ENCODE measurements around the gene WDFY3.

Gene WDFY3

DNA sequence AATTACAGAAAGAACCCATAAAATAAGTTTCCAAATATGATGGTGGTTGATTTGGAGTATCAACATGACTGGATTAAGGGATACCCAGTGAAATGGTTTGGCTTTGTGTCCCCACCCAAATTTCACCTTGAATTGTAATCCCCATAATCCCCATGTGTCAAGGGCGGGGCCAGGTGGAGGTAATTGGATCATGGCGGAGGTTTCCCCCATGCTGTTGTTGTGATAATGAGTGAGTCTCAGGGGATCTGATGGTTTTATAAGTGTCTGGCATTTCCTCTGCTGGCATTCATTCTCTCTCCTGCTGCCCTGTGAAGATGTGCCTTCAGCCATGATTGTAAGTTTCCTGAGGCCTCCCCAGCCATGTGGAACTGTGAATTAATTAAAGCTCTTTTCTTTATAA, 39.1 kb downstream of the WDFY3 start:
- ATAC-seq (no peak), DNase-seq (ENCODE audit: low spot score in 2 of 2) (no peak)
- peaks cover 4% of the 10 kb centered on the region for H3K9me3 Mint-ChIP-seq
- no peaks in the 10 kb centered on the region for H3K4me1 Mint-ChIP-seq
- no peak overlapping the region for H3K27ac Mint-ChIP-seq
- H3K4me3 Mint-ChIP-seq, result no peak overlapping the region
- no peaks in the 10 kb centered on the region for H3K36me3 Mint-ChIP-seq

DNA sequence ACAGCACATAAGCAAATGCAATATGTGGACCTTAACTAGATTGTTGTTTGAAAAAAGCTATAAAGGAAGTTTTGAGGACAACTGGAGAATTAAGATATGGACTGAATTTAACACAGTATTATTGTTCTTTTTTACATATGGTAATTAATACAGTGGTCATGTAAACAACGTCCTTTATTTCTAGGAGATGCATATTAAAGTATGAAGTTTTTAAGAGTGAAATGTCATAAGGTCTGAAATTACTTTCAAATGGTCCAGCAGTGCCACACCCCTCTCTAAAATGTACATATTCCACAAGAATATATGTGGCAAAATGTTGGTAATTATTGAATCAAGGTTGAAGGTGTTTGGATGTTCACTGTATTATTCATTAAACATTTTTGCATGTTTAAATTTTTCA, 40.9 kb downstream of the WDFY3 start:
- H3K27ac Mint-ChIP-seq, result no peak overlapping the region
- H3K36me3 Mint-ChIP-seq, result no peaks in the 10 kb centered on the region
- no peaks in the 10 kb centered on the region for H3K4me1 Mint-ChIP-seq
- H3K4me3 Mint-ChIP-seq, result no peak overlapping the region
- peaks cover 4% of the 10 kb centered on the region for H3K9me3 Mint-ChIP-seq
- no peak for DNase-seq (ENCODE audit: low spot score in 2 of 2)
- ATAC-seq, result no peak

DNA sequence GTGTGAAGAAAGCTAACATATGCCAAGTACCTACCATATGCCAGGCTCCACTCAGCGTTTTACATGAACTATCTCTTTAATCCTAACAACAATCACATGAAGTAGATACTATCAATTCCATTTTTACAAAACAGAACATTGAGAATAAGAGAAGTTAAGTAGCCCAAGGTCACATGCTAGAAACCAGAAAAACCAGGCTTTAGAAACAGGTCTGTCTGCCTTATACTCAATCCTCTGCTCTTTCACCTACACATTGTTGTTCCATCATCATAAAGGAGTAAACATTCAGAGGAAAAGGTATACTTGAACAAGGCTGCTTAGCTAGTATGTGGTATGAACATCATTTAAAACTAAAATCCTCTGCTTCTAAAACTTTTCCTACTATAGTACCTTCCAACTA, 42.1 kb downstream of the WDFY3 start:
- H3K36me3 Mint-ChIP-seq, result no peaks in the 10 kb centered on the region
- no peaks in the 10 kb centered on the region for H3K4me1 Mint-ChIP-seq
- H3K4me3 Mint-ChIP-seq, result no peak overlapping the region
- H3K9me3 Mint-ChIP-seq, result peaks cover 4% of the 10 kb centered on the region
- ATAC-seq, result no peak
- H3K27ac Mint-ChIP-seq, result no peak overlapping the region
- no peak for DNase-seq (ENCODE audit: low spot score in 2 of 2)

DNA sequence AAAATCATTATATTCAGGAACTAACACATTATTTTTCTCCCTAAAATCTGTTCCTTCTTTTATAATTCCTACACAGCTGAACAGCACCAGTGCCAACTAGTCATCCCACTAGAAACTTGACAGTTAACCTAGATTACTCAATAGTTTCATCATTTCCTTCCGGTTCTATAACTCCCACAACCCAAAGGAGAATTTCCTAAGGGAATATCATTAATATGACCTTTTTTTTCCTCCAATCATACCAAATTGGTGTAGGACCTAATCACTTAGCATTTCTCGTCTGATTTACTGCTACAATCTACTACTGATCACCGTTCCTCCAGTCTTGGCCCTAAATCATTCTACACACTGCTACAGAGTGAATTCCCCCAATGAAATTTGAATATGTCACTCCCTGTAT, 45.9 kb downstream of the WDFY3 start:
- no peak for ATAC-seq
- H3K27ac Mint-ChIP-seq, result no peak overlapping the region
- H3K36me3 Mint-ChIP-seq, result no peaks in the 10 kb centered on the region
- H3K4me3 Mint-ChIP-seq, result no peak overlapping the region
- DNase-seq (ENCODE audit: low spot score in 2 of 2), result no peak
- no peaks in the 10 kb centered on the region for H3K4me1 Mint-ChIP-seq
- H3K9me3 Mint-ChIP-seq, result peaks cover 4% of the 10 kb centered on the region

DNA sequence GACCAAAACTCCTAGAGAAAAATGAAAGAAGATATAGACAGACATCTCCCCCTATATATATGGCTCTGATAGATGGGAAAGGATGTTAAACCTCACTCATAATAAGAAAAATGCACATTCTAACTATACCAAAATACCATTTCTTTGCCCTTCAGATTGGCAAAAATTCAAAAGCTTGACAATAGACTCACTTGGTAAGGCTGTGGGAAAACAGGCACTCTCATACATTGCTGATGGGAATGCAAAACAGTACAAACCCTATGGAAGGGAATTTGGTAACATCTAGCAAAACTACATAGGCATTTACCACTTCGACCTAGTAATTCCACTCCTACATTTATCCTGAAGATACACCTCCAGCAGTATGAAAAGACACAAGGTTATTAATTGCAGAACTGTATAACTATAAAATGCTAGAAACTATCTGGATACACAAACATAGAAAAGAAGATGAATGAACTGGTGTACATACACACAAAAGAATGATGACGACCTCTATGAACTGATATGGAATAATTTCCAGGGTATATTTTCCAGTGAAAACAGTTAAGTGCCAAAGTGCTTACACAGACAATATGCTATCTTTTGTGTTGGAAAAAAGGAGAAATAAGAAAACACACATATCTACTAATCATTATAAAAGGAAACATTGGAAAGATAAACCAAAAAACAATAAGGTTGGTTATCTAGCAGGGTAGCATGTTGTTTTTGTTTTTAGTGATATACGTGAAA, 48.5 kb downstream of the WDFY3 start:
- H3K9me3 Mint-ChIP-seq, result no peaks in the 10 kb centered on the region
- ATAC-seq (no peak), DNase-seq (ENCODE audit: low spot score in 2 of 2) (no peak)
- H3K4me1 Mint-ChIP-seq, result no peaks in the 10 kb centered on the region
- H3K36me3 Mint-ChIP-seq, result no peaks in the 10 kb centered on the region
- H3K27ac Mint-ChIP-seq, result no peak overlapping the region
- no peak overlapping the region for H3K4me3 Mint-ChIP-seq

DNA sequence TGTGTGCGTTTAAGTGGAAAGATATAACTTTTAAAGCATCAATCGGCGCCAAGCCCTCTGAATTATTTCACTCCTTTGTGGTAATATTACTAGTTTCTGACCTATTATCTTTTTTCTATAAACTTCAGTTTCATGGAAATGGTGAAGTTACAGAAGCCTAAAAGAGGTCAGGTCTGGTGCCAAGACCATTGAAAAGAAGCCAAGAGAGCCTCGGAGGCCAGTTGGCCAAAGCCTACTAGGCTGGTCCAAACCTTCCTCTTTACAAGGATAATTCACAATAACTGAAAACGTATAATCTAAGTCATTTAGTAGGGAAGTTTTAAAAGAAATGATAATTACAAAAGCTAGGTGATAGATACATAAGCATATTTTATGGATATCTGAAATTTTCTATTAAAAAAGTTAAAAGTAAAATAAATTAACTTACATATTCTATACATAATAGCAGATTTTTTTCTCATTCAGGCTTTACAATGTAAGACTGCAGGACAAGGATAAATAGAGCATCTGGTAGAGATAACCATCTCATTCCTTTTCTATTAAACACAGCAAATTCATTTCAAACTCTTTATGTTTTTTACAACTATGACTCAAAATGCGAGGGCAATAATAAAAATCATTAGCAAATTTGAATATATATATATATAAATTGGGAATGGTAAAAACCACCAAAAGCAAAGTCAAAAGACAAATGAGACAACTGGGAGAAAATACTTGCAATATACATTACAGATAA, 49.2 kb downstream of the WDFY3 start:
- ATAC-seq, result no peak
- no peak for DNase-seq (ENCODE audit: low spot score in 2 of 2)
- Mint-ChIP-seq H3K4me1 (no peaks in the 10 kb centered on the region), H3K9me3 (no peaks in the 10 kb centered on the region), H3K36me3 (no peaks in the 10 kb centered on the region), H3K4me3 (no peak overlapping the region), H3K27ac (no peak overlapping the region)

- DNase-seq (ENCODE audit: low spot score in 2 of 2) (no peak), ATAC-seq (no peak)
- Mint-ChIP-seq H3K36me3 (no peaks in the 10 kb centered on the region), H3K27ac (no peak overlapping the region), H3K4me3 (no peak overlapping the region), H3K9me3 (no peaks in the 10 kb centered on the region), H3K4me1 (no peaks in the 10 kb centered on the region)
Measured at GRCh38 chr4:84916227-84916626, 50.3 kb downstream of the WDFY3 start.

DNA sequence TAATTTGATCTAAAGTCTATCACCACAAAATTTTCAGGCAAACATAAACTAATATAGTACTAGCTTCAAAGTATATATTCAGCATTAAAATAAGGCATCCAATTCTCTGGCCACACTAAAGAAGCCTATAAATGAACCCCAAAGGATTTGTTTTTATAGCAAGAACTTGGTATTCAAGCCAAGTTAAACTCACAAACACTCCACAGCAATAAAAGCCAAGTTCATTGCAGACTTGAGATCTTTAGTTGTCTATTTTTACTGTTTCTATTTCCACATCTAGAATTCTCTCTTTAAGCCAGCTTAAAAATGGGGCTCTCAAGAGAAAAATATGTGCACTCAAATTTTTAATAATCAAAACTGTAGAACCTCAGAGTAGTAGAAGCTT, 51.1 kb downstream of the WDFY3 start:
- ATAC-seq (no peak), DNase-seq (ENCODE audit: low spot score in 2 of 2) (no peak)
- H3K27ac Mint-ChIP-seq, result no peak overlapping the region
- H3K9me3 Mint-ChIP-seq, result no peaks in the 10 kb centered on the region
- no peaks in the 10 kb centered on the region for H3K4me1 Mint-ChIP-seq
- no peaks in the 10 kb centered on the region for H3K36me3 Mint-ChIP-seq
- no peak overlapping the region for H3K4me3 Mint-ChIP-seq

DNA sequence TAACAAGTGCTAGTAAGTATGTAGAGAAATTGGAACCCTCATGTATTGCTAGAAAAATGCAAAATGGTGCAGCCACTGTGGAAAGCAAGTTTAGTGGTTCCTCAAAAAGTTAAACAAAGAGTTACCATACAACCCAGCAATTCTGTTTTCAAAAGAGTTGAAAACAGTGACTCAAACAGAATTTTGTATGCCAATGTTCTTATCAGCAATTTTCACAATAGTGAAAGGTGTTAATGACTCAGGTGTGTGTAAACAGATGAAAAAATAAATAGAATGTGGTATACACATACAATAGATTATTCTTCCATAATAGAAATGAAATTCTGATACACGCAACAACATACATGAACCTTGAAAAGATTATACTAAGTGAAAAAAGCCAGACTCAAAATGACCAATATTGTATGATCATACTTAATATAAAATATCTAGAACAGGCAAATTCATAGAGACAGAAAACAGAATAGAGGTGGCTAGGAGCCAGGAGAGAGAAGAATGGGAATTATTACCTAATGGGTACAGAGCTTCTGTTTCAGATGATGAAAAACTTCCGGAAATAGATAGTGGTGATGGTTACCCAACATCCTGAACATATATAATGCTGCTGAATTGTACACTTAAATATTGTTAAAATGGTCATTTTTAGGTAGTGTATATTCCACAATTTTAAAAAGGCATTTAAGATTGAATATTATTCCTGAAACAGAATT, 51.6 kb downstream of the WDFY3 start:
- DNase-seq (ENCODE audit: low spot score in 2 of 2) (no peak), ATAC-seq (no peak)
- Mint-ChIP-seq H3K36me3 (no peaks in the 10 kb centered on the region), H3K4me3 (no peak overlapping the region), H3K9me3 (no peaks in the 10 kb centered on the region), H3K4me1 (no peaks in the 10 kb centered on the region), H3K27ac (no peak overlapping the region)

DNA sequence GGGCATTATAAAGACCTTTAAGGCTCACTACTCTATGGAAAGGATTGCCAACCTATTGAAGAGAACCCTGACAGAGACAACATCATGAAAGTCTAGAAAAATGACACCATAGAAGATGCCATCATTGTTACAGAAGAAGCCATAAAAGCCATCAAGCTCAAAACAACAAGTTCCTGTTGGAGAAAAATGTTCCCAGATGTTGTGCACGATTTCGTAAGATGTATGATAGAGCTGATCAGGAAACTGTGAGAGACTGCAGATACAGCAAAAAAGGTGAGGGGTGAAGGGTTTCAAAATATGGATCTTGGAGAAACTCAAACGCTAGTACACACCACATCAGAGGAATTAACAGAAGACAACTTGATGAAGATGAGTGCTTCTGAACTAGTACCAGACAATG, 53.3 kb downstream of the WDFY3 start:
- DNase-seq (ENCODE audit: low spot score in 2 of 2) (no peak), ATAC-seq (no peak)
- Mint-ChIP-seq H3K4me1 (no peaks in the 10 kb centered on the region), H3K9me3 (no peaks in the 10 kb centered on the region), H3K27ac (no peak overlapping the region), H3K4me3 (no peak overlapping the region), H3K36me3 (no peaks in the 10 kb centered on the region)

- H3K9me3 Mint-ChIP-seq, result peaks cover under 1% of the 10 kb centered on the region
- H3K4me1 Mint-ChIP-seq, result no peaks in the 10 kb centered on the region
- no peak overlapping the region for H3K27ac Mint-ChIP-seq
- DNase-seq (ENCODE audit: low spot score in 2 of 2) (no peak), ATAC-seq (no peak)
- H3K4me3 Mint-ChIP-seq, result no peak overlapping the region
- H3K36me3 Mint-ChIP-seq, result no peaks in the 10 kb centered on the region
Measured at GRCh38 chr4:84912741-84913140, 53.7 kb downstream of the WDFY3 start.

DNA sequence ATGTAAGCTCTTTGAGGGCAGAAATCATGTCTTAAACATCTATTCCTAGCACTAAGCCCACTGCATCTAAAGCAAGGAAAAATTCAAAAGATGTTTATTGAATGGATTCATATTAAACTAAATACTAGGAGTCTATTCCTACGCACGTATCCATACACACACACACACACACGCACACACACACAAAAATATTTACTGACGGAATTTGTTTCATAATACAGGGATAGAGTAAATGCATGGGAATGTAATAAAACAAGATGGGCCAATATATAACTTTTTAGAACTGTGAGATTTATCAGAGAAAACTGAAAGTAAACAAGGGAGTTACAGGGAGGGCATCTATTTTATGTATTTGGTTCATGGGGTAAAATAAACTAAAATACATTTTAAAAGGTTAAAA, 57.6 kb downstream of the WDFY3 start:
- Mint-ChIP-seq H3K9me3 (peaks cover 11% of the 10 kb centered on the region), H3K4me1 (no peaks in the 10 kb centered on the region), H3K36me3 (no peaks in the 10 kb centered on the region), H3K27ac (no peak overlapping the region), H3K4me3 (no peak overlapping the region)
- ATAC-seq (no peak), DNase-seq (ENCODE audit: low spot score in 2 of 2) (no peak)

DNA sequence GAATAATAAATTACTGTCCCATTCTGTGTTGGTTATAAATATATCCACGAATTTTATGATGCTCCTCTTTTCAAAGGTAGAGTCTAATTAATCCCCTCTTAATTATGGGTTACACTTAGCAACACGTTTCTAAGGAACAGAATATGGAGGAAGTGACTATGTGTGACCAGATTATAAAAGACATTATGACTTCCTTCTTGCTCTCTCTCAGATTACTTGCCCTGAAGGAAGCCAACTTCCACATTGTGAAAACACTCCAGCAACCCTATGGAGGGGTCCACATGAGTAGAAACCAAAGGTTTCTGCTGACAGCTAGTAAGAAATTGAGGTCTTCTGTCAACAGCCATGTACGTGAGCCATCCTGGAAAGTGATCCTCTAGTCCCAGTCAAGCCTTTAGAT, 59.3 kb downstream of the WDFY3 start:
- no peaks in the 10 kb centered on the region for H3K36me3 Mint-ChIP-seq
- DNase-seq (ENCODE audit: low spot score in 2 of 2) (no peak), ATAC-seq (no peak)
- H3K27ac Mint-ChIP-seq, result no peak overlapping the region
- H3K4me1 Mint-ChIP-seq, result no peaks in the 10 kb centered on the region
- H3K9me3 Mint-ChIP-seq, result peaks cover 14% of the 10 kb centered on the region
- no peak overlapping the region for H3K4me3 Mint-ChIP-seq

GRCh38 chr4:84905646-84906045, 60.8 kb downstream of the WDFY3 start:
- no peaks in the 10 kb centered on the region for H3K4me1 Mint-ChIP-seq
- H3K36me3 Mint-ChIP-seq, result no peaks in the 10 kb centered on the region
- ATAC-seq (no peak), DNase-seq (ENCODE audit: low spot score in 2 of 2) (no peak)
- H3K27ac Mint-ChIP-seq, result no peak overlapping the region
- H3K4me3 Mint-ChIP-seq, result no peak overlapping the region
- peaks cover 14% of the 10 kb centered on the region for H3K9me3 Mint-ChIP-seq

GRCh38 chr4:84901740-84902281, 64.7 kb downstream of the WDFY3 start:
- Mint-ChIP-seq H3K36me3 (no peaks in the 10 kb centered on the region), H3K27ac (no peak overlapping the region), H3K4me3 (no peak overlapping the region), H3K4me1 (no peaks in the 10 kb centered on the region), H3K9me3 (peaks cover 15% of the 10 kb centered on the region)
- DNase-seq (ENCODE audit: low spot score in 2 of 2) (no peak), ATAC-seq (no peak)

- no peak overlapping the region for H3K27ac Mint-ChIP-seq
- no peak overlapping the region for H3K4me3 Mint-ChIP-seq
- peaks cover 15% of the 10 kb centered on the region for H3K9me3 Mint-ChIP-seq
- H3K4me1 Mint-ChIP-seq, result no peaks in the 10 kb centered on the region
- no peaks in the 10 kb centered on the region for H3K36me3 Mint-ChIP-seq
- ATAC-seq (no peak), DNase-seq (ENCODE audit: low spot score in 2 of 2) (no peak)
Measured at GRCh38 chr4:84901173-84901572, 65.3 kb downstream of the WDFY3 start.
